Ishikawa (cell line): ENCODE measurements around the gene PHF20.

Experiments used
- CEBPB ChIP-seq: IDR thresholded peaks from 2 replicates; pipeline ENCODE4 v1.6.1; 2012
- CREB1 ChIP-seq: IDR thresholded peaks from 2 replicates; pipeline ENCODE4 v1.6.1; 2012; ENCODE audit warnings: low read depth
- EGR1 ChIP-seq: IDR thresholded peaks from 2 replicates; pipeline ENCODE4 v1.6.1; 2012
- EP300 ChIP-seq: IDR thresholded peaks from 2 replicates; pipeline ENCODE4 v1.6.1; 2012; ENCODE audit warnings: borderline replicate concordance
- FOXM1 ChIP-seq: IDR thresholded peaks from 2 replicates; pipeline ENCODE4 v1.6.1; 2012; ENCODE audit warnings: low read depth, borderline replicate concordance
- NFIC ChIP-seq: IDR thresholded peaks from 2 replicates; pipeline ENCODE4 v1.6.1; 2012
- RAD21 ChIP-seq: IDR thresholded peaks from 2 replicates; pipeline ENCODE4 v1.6.1; 2012; ENCODE audit warnings: low read depth
- REST ChIP-seq: IDR thresholded peaks from 2 replicates; pipeline ENCODE4 v1.6.1; 2012; ENCODE audit warnings: low read depth, mild to moderate bottlenecking
- TAF1 ChIP-seq: IDR thresholded peaks from 2 replicates; pipeline ENCODE4 v1.6.1; 2012; ENCODE audit warnings: low read depth, mild to moderate bottlenecking
- TCF12 ChIP-seq: IDR thresholded peaks from 2 replicates; pipeline ENCODE4 v1.6.1; 2012; ENCODE audit warnings: low read depth
- TEAD4 ChIP-seq: IDR thresholded peaks from 2 replicates; pipeline ENCODE4 v1.6.1; 2012
- USF1 ChIP-seq: IDR thresholded peaks from 2 replicates; pipeline ENCODE4 v1.6.1; 2012
- YY1 ChIP-seq: IDR thresholded peaks from 2 replicates; pipeline ENCODE4 v1.6.1; 2012; ENCODE audit warnings: low read depth
- ZBTB7A ChIP-seq: IDR thresholded peaks from 2 replicates; pipeline ENCODE4 v1.6.1; 2012; ENCODE audit warnings: low read depth
- TF ChIP-seq, protein P1 (sequence below): IDR thresholded peaks from 2 replicates; pipeline ENCODE4 v1.6.1; 2012

Gene PHF20

DNA sequence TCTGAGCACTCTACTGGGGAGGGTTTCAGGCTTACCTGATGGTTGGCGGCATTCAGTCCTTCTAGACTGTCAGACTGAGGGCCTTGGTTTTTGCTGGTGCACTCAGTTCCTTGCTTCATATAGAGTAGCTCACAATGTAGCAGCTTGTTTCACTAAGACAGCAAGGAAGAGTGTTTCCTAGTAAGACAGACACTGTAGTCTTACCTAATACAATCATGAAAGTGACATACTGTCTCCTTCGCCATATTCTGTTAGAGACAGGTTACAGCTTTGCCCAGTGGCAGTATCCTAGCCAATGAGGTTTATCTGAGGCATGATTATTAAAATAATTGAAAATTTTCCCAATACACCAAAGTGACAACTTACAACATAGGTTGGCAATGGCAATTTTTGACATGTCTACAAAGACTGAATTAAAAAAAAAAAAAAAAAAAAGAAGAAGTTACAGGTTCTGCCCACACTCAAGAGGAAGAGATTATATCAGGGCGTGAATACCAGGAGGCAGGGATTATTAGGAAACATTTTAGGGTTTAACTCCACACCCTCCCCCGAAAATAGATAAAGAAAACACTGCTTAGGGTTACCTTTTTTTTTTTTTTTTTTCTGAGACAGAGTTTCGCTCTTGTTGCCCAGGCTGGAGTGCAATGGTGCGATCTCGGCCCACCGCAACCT, 115.7 kb downstream of the PHF20 start:
- TF ChIP-seq NFIC (no peak), REST (no peak), CEBPB (no peak), TEAD4 (no peak), YY1 (no peak), TCF12 (no peak)
- TF ChIP-seq, protein P1, sequence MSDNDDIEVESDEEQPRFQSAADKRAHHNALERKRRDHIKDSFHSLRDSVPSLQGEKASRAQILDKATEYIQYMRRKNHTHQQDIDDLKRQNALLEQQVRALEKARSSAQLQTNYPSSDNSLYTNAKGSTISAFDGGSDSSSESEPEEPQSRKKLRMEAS, result no peak

DNA sequence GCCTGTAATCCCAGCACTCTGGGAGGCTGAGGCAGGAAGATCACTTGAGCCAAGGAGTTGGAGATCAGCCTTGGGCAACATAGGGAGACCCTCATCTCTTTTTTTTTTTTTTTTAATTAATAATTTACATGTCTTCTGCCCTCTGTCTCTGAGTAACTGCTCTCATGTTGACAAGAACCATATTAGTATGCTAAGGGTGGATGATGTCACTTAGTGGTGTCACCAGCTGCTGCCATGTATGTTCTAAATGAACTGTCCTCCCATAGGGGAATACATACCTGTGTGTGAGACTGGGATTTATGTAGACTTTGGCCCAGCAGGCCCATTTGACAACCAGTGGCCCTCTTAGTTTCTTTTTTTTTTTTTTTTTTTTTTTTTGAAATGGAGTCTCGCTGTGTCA, 116.8 kb downstream of the PHF20 start:
- TF ChIP-seq EGR1, result no peak
- no peak for TF ChIP-seq NFIC
- no peak for TF ChIP-seq TEAD4
- no peak for TF ChIP-seq RAD21
- no peak for TF ChIP-seq ZBTB7A
- no peak for TF ChIP-seq CEBPB
- no peak for TF ChIP-seq REST
- no peak for TF ChIP-seq CREB1
- TF ChIP-seq, protein P1, result no peak
- TF ChIP-seq YY1, result no peak
- no peak for TF ChIP-seq EP300
- no peak for TF ChIP-seq FOXM1
- TF ChIP-seq TCF12, result no peak

- TF ChIP-seq TAF1 (no peak), NFIC (no peak), TCF12 (no peak), CEBPB (no peak), TEAD4 (no peak), CREB1 (no peak), EGR1 (no peak)
- TF ChIP-seq, protein P1, result no peak
Observed at GRCh38 chr20:35891375-35891774, 119.6 kb downstream of the PHF20 start.

DNA sequence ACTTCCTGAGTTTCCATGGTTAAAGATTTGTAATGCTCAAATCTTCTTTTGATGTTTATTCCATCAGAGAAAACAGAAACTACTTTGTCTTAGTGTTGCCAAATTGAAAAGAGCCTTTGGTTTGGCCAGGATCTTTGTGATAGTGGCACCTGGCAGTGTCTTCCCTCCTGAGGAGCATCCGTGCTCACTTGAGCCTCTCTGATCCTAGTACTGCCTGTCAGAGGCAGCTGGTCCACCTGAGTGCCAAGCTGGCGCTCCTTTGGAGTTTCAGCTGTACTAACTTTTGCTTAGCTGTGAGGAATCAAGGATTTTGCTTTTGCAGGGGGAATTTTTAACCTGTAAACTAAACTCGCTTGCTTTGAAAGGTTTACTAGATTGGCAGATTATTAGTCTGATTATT, 121.1 kb downstream of the PHF20 start:
- TF ChIP-seq EP300, result no peak
- TF ChIP-seq USF1, result no peak
- TF ChIP-seq ZBTB7A, result no peak
- TF ChIP-seq CREB1, result no peak
- TF ChIP-seq, protein P1, result no peak
- TF ChIP-seq FOXM1, result no peak
- no peak for TF ChIP-seq CEBPB
- no peak for TF ChIP-seq EGR1
- TF ChIP-seq RAD21, result no peak
- no peak for TF ChIP-seq TCF12
- no peak for TF ChIP-seq YY1

DNA sequence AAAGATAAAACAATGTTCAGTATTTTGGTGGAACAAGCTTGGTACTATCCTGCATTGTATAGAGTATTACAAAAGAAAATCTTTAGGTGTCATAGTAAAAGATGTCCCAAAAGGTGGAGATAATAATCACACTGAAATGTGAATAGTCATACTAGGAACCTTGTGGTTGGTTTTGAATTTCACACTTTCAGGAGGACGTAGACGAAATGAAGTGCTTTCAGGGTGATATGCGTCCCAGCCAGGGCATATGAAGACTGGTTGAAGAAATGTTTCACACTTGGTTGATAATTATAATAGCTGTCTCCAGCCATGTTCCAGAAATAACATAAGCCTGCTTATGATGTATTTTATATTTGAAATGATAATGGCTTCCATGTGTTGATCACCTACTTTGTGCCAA, 122.1 kb downstream of the PHF20 start:
- TF ChIP-seq USF1, result no peak
- no peak for TF ChIP-seq TAF1
- no peak for TF ChIP-seq TEAD4
- TF ChIP-seq RAD21, result no peak
- TF ChIP-seq, protein P1, result no peak
- no peak for TF ChIP-seq YY1
- no peak for TF ChIP-seq EP300
- no peak for TF ChIP-seq FOXM1

DNA sequence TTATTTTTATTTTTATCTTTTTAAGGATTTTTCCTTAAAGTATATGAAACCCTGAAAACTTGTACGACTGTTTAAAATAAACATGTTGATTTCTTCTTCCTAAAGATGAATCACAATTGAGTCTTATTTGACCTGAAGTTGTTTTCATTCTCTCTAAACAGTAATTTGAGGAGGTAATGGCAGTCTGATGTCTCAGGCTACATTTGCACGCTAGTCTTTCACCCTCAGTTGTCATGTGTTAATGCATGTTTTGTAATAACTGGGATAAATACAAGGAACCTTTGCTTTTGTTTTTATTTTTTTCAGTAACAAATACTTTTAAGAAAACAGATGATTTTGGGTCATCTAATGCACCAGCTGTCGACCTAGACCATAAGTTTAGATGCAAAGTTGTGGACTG, 127.2 kb downstream of the PHF20 start:
- TF ChIP-seq NFIC, result no peak
